ENCODE results near the gene PTPRCAP.

Gene PTPRCAP

GRCh38 chr11:67463680-67464410, 26.4 kb upstream of the PTPRCAP start:
- no peak for TF ChIP-seq CTCF (conservative IDR thresholded peaks at IDR 0.05; ENCODE audit: low read depth, low read length)
- DNase-seq (ENCODE audit: low read depth) = no peak
- no peak overlapping the region for H3K4me3 ChIP-seq (ENCODE audit: low read length)

GRCh38 chr11:67463186-67463585, 25.7 kb upstream of the PTPRCAP start:
- no peak overlapping the region for H3K4me3 ChIP-seq (ENCODE audit: low read length)
- TF ChIP-seq CTCF (conservative IDR thresholded peaks at IDR 0.05; ENCODE audit: low read depth, low read length) = no peak
- no peak for DNase-seq (ENCODE audit: low read depth)

GRCh38 chr11:67458266-67458665, 20.8 kb upstream of the PTPRCAP start:
- TF ChIP-seq CTCF (conservative IDR thresholded peaks at IDR 0.05; ENCODE audit: low read depth, low read length) = no peak
- DNase-seq (ENCODE audit: low read depth) = no peak
- H3K4me3 ChIP-seq (ENCODE audit: low read length) = no peak overlapping the region

GRCh38 chr11:67457453-67457852, 20.0 kb upstream of the PTPRCAP start:
- no peak for DNase-seq (ENCODE audit: low read depth)
- no peak overlapping the region for H3K4me3 ChIP-seq (ENCODE audit: low read length)
- TF ChIP-seq CTCF (conservative IDR thresholded peaks at IDR 0.05; ENCODE audit: low read depth, low read length) = no peak

- TF ChIP-seq CTCF (conservative IDR thresholded peaks at IDR 0.05; ENCODE audit: low read depth, low read length) = no peak
- no peak overlapping the region for H3K4me3 ChIP-seq (ENCODE audit: low read length)
- DNase-seq (ENCODE audit: low read depth) = no peak
Observed at GRCh38 chr11:67456068-67456705, 18.7 kb upstream of the PTPRCAP start.

GRCh38 chr11:67455054-67455453, 17.6 kb upstream of the PTPRCAP start, which contains the start of gene CABP4:
CABP4 (plus strand) TSS chr11:67455354; CDS start chr11:67455424, 70 bp downstream.
- TF ChIP-seq CTCF (conservative IDR thresholded peaks at IDR 0.05; ENCODE audit: low read depth, low read length) = no peak
- H3K4me3 ChIP-seq (ENCODE audit: low read length) = no peak within 1 kb of the TSS
- no peak for DNase-seq (ENCODE audit: low read depth)
